Measurements from ENCODE around the gene SUZ12.
"Not testable (repeated sequence)": the region's sequence is repeated elsewhere in the genome, so short reads cannot be mapped to it uniquely, and the experiment has no call there.

The SUZ12 gene

DNA sequence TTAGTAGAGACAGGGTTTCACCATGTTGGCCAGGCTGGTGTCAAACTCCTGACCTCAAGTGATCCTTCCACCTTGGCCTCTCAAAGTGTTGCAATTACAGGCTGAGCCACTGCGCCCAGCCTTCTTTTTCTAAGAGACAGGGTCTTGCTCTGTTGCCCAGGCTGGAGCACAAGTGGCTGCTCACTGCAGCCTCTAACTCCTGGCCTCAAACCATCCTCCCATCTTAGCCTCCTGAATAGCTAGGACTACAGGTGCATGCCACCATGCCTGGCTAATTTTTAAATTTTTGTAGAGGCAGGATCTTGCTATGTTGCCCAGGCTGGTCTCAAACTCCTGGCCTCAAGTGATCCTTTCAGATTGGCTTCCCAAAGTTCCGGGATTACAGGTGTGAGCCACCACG, 15.1 kb downstream of the SUZ12 start:
- DNase-seq (ENCODE audit: low spot score): not testable (repeated sequence)

DNA sequence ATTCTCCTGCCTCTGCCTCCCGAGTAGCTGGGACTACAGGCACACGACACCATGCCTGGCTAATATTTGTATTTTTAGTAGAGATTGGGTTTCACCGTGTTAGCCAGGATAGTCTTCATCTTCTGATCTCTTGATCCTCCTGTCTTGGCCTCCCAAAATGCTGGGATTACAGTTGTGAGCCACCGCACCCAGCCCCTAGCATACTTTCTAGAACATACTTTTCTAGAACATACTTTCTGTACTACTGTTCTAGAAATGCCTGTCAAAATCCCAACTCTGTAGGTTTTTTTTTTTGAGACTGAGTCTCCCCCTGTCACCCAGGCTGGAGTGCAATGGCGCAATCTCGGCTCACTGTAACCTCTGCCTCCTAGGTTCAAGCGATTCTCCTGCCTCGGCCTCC, 27.3 kb downstream of the SUZ12 start:
- DNase-seq (ENCODE audit: low spot score): not testable (repeated sequence)

DNA sequence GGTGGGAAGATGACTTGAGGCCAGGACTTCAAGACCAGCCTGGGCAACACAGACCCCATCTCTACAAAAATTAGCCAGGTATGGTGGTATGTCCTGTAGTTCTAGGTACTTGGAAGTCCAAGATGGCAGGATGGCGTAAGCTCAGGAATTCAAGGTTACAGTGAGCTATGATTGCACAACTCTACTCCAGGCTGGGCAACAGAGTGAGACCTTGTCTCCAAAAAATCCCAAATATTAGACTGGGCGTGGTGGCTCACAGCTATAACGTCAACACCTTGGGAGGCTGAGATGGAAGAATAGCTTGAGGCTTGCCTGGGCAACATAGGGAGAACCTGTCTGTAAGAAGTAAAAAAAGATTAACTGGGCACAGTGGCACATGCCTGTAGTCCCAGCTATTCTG, 30.8 kb downstream of the SUZ12 start:
- no peak for DNase-seq (ENCODE audit: low spot score)

DNA sequence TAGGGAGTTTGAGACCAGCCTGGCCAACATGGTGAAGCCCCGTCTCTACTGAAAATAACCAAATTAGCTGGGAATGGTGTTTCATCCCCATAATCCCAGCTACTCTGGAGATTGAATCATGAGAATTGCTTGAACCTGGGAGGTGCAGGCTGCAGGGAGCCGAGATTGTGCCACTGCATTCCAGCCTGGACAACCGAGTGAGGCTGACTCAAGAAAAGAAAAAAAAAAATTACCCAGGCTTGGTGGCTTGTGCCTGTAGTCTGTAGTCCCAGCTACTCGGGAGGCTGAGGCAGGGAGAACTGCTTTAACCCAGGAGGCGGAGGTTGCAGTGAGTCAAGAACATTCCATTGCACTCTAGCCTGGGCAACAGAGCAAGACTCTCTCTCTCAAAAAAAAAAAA, 33.6 kb downstream of the SUZ12 start:
- not testable (repeated sequence) for DNase-seq (ENCODE audit: low spot score)

DNA sequence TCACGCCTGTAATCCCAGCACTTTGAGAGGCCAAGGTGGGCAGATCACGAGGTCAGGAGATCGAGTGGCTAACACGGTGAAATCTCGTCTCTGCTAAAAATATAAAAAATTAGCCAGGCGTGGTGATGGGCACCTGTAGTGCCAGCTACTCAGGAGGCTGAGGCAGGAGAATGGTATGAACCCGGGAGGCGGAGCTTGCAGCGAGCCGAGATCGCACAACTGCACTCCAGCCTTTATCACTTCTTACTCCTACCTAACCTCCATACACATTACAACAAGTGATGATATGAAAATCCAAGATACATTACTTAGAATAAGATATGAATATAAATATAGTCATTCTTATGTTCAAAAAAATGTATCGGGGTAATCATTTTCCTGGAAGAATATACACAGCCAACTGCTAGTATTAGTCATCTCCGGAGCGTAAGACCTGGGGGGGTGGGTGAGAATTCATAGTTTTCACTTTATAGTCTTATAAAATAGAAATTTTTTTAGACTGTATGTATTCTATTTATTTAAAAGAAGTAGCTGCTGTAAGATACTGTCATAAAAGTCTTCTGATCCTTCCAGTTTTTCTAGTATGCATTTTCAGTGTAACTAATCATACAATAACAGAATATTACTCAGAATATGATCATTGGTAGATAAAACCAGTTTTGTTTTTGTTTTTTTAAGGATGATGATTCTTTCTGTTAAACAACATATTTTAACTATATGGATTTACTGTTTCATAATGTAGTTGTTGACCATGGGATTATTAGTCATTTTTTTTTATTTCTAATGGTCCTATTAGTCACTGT, 37.7 kb downstream of the SUZ12 start:
- not testable (repeated sequence) for DNase-seq (ENCODE audit: low spot score)

DNA sequence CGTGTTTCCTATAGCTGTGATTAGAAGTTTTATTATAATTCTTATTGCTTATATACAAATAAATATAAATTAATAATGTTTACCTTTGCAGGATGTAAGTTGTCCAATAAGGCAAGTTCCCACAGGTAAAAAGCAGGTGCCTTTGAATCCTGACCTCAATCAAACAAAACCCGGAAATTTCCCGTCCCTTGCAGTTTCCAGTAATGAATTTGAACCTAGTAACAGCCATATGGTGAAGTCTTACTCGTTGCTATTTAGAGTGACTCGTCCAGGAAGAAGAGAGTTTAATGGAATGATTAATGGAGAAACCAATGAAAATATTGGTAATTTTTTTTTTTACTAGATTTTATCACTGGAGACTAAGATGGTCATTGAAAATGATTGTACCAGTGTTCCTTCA, 38.6 kb downstream of the SUZ12 start:
- DNase-seq (ENCODE audit: low spot score): not testable (repeated sequence)

DNA sequence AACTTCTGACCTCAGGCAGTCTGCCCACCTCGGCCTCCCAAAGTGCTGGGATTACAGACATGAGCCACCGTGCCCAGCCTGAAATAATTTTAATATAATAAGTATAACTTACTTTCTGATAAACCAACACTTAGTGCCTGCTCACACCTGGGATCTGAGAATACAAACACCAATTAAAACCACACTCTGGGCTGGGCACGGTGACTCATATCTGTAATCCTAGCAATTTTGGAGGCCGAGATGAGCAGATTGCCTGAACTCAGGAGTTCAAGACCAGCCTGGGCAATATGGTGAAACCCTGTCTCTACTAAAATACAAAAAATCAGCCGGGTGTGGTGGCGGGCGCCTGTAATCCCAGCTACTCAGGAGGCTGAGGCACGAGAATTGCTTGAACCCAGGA, 55.0 kb downstream of the SUZ12 start:
- not testable (repeated sequence) for DNase-seq (ENCODE audit: low spot score)

DNA sequence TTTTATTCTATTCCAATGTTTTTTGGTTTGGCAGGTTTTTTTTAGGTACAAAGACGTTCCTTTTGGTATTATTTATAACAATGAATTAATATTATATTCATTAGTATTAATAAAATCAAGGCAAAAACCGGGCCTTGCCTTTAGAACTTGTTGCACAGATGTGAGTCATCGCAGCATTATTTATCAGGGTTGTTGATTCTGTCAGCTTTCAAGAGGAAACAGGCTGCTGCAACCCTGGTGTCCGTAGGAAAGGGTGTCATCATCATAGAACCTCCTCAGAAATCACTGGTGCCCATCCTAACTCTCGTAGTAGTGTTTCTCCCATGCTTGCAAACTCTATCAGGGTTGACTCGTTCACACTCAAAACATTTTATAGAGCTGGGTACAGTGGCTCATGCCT, 60.2 kb downstream of the SUZ12 start:
- no peak for DNase-seq (ENCODE audit: low spot score)

DNA sequence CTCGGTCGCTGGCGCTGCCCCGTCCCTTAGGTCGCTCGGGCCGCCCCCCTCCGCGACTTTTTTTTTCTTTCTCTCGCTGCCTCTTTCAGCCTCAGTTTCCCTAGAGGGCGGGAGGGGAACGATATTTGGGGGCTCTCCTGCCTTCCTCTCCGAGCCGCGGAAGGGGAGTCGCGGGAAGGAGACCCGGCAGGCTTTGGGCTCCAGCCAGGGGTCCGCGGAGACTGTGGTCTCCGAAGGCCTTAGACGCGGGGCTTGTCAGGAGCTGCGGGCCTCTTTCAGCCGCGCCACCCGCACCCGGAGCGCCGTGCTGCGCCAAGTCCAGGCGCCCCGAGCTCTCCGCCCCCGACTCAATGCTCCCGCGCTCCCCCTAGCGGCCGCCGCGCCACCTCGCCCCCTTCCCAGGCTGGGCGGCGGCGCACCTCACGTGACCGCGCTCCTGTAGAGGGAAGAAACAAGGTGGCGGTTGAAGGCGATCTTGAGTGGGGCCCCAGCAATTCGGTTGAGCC, 70.2 kb downstream of the SUZ12 start, which contains the start of gene LRRC37B:
Gene LRRC37B (plus strand): TSS at position 427 of the 506 bp plus-strand sequence. CDS start 14,010 bp downstream, outside the sequence.
- peak; percentile 96 for DNase-seq (ENCODE audit: low spot score)

DNA sequence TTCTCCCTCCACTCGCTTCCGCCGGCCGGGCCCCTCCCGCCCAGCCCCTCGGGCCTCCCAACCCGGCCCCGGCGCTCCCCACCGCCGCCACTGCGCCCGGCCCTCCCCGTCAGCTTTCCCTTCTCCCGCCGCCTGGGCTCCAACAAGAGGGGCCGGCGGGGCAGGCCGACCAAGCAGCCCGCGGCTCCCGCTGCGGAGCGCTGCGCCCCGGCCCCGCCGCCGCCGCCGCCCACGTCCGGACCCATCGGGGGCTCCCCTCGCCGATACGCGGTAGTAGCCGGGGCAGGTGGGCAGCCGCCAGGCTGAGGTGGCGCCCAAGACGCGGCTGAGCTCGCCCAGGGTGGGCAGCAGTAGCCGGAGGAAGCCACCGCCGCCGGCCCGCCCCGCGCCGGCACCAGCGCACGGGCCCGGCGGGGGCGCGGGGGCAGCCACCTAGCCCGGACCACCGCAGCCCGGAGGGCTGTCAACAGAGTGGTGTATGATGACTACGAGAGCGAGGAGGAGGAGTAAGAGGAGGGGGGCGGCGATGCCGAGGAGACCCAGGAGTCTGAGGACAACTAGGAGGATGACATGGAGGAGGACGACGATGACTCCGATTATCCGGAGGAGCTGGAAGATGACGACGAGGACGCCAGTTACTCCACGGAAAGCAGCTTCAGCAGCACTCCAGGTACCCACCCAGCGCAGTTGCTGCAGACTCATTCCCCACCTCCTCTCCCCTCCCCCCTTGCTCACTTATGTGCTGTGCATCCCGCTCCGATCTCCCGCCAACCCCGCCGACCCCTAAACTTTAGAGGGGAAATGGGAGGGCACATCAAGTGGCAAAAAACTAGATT, 70.9 kb downstream of the SUZ12 start:
- peak; percentile 76 for DNase-seq (ENCODE audit: low spot score)

DNA sequence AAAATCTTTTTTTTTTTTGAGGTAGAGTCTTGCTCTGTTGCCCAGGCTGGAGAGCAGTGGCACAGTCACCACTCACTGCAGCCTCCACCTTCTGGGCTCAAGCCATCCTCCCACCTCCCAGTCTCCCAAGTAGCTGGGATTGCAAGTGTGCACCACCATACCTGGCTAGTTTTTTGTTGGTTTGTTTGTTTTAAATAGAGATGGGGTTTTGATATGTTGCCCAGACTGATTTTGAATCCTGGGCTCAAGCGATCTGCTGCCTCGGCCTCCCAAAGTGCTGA, 72.4 kb downstream of the SUZ12 start:
- DNase-seq (ENCODE audit: low spot score): no peak

DNA sequence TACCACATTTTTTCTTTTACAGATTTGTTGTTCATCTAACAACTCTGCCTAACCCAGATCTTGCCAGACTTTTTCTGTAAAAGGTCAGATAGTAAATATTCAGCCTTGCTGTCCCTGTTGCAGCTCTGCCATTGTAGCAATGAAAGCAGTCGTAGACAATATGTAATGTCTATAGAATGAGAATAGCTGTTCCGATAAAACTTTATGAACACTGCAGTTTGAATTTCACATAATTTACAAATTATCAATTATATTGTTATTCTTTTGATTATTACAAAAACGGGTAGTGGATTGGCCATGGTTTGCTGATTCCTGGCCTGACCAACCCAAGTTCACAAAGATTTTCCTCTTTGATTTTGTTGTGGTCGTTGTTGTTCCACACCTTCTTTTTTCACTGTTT, 73.3 kb downstream of the SUZ12 start:
- DNase-seq (ENCODE audit: low spot score): no peak

DNA sequence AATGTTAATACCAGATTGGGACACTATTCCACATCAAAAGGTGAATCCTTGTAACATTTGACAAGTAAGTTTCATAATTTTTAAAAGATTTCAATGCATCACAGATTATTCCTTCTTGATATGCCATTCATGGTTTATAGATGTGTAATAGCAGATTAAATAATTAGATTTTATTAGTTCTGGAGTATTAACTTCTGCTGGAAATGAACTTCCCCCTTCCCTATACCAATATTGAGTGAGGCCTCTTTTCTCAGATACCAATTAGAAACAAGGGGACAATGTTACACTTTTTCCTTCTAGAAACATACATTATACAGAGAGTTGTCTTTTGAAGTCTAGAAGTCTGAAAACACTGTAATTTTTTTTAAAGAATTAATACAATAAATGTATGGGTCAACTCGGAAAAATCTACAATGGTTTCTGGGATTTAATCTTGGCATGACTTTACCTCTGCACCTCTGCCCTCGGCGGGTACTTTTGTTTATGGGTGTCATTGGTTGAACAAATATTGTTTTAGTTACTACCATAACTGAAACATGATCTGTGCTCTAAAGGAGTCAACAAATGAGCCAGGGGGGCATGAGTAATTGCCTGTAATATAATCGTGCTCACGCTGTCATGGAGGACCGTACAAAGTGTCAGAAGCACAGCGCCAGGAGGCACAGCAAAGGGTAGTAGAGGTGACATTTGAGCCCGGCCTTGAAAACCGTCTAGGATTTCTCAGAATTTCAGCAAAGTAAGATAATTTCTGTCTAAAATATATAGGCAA, 78.6 kb downstream of the SUZ12 start:
- DNase-seq (ENCODE audit: low spot score): no peak

DNA sequence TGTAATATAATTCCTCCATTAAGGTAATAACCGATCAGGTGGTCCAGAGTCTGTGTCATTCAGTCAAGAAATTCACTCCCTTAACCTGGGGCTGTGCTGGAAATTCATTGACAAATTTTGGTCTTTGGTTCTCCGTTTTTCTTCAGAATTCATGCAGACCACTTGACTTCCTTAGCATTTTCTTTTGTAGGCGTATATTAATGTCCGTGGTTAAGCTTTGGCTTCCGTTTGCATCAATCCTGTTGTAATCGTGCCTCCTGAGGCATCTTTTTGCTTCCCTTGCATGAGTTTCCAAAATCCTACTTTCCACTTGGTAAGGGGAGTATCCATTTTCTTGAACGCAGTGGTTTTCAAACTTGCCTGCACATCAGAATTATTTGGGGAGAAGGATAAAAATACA, 79.4 kb downstream of the SUZ12 start:
- no peak for DNase-seq (ENCODE audit: low spot score)

DNA sequence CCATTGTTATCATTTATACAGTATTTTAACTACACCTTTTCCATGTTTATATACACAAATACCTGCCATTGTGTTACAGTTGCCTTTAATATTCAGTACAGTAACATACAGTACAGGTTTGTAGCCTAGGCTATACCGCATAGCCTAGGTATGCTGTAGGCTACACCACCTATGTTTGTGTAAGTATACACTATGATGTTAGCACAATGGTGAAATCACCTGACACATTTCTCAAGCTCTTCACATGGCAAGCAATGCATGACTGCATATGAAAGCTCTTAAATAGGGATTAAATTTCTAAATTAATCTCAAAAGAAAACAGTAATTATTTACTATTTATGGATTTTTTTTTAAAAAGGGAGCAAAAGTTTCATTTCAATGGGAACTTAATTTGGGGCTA, 82.4 kb downstream of the SUZ12 start:
- no peak for DNase-seq (ENCODE audit: low spot score)

DNA sequence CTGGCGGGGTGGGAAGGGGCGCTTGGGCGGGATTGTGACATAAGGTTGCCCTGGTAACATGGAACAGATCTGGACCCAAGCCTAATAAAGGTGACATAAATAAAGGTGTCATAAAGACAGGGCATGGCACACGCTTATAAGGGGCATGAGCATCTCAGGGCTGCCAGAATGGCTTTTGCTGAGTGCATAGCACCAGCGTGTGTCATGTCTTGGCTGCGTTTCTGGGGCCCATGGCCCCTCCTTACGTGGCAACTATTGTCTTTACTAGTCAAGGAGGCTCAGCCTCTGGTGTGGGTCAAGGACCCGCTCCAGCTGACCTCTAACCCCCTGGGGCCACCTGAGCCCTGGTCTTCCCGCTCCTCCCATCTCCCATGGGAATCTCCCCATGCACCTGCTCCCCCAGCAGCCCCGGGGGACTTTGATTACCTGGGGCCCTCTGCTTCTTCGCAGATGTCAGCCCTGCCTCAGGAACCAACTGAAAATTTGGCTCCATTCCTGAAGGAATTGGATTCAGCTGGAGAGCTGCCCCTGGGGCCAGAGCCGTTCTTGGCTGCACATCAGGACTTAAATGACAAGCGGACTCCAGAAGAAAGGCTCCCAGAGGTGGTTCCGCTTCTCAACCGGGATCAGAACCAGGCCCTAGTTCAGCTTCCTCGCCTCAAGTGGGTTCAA, 84.3 kb downstream of the SUZ12 start:
- DNase-seq (ENCODE audit: low spot score): no peak

DNA sequence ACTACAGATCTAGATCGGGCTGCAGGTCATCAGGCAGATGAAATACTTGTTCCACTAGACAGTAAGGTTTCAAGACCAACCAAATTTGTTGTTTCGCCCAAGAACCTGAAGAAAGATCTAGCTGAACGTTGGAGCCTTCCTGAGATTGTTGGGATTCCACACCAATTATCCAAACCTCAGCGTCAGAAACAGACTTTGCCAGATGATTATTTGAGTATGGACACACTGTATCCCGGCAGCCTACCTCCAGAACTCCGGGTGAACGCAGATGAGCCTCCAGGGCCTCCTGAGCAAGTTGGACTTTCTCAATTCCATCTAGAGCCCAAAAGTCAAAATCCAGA, 84.8 kb downstream of the SUZ12 start:
- no peak for DNase-seq (ENCODE audit: low spot score)

DNA sequence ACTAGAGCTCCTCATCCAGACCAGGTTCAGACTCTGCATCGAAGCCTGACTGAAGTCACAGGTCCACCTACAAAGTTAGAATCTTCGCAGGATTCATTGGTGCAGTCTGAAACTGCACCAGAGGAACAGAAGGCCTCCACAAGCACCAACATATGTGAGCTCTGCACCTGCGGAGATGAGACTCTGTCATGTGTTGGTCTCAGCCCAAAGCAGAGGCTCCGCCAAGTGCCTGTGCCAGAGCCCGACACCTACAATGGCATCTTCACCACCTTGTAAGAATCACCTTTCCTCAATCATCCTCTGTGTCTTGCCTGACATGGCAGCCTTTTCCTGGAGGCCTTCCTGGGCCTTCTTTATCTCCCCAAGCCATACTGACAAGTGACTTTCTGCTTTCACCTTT, 85.7 kb downstream of the SUZ12 start:
- not testable (repeated sequence) for DNase-seq (ENCODE audit: low spot score)

DNA sequence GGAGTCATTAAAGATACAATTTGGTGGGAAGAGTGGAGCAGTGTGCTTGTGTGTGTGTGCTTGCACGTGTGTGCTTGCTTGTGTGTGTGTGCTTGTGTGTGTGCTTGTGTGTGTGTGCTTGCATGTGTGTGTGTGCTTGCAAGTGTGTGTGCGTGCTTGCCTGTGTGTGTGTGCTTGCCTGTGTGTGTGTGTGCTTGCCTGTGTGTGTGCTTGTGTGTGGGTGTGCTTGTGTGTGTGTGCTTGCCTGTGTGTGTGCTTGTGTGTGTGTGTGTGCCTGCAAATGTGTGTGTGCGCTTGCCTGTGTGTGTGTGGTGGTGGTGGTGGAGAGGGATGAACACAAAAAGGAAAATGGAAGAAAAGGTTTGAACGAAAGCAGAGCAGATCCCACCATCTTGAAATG, 90.5 kb downstream of the SUZ12 start:
- DNase-seq (ENCODE audit: low spot score): not testable (repeated sequence)

DNA sequence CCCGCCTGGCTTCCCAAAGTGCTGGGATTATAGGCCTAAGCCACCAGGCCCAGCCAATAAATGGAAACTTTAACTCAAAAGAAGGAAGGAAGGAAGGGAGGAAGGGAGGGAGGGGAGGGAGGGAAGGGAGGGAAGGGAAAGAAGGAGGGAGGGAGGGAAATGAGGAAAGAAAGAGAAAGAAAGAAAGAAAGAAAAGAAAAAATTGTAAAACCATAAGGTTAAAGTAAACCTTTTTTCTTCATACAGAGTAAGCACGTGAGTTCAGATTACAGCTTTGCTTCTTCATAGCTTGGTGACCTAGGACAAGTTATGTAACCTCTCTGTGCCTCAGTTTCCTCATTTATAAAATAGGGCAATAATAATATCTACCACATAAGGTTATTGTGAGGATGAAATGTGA, 96.4 kb downstream of the SUZ12 start:
- no peak for DNase-seq (ENCODE audit: low spot score)

DNA sequence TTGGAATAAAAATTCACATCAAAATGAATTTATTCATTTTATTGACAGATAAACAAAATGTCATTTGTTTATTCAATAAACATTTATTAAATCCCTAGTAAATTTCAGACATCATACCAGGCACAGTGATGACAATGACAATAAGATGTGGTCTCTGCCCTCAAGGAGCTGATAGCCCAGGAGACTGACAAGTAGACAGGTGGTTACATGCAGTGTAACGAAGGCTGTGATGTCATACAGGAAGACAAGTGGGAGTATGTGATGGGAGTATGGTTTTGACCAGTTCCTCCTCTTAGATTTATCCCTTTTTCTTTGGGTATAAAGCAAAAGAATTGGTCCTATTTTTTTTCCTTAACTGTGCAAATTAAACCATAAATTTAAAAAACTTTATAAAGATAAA, 97.0 kb downstream of the SUZ12 start:
- not testable (repeated sequence) for DNase-seq (ENCODE audit: low spot score)

DNA sequence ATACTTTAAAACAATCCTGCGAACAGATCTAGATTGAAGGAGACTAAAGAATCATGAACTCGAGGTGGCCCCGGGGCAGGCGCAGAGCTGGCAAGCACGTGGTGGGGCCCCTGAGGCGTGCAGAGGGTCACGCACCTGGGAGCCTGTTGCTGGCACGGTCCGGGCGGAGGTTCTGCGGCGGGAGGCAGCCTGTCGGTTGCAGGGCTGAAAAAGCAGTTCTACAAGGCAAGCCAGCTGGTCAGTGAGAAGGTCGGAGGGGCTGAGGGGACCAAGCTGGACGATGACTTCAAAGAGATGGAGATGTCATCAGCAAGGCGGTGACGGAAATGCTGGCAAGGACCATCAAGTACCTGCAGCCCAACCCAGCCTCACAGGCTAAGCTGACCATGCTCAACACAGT, 103.4 kb downstream of the SUZ12 start:
- not testable (repeated sequence) for DNase-seq (ENCODE audit: low spot score)
